HG03159 (cell line): ENCODE data around the gene UMPS.
"Not testable (repeated sequence)": the region's sequence is repeated elsewhere in the genome, so short reads cannot be mapped to it uniquely, and the experiment has no call there.

Experiments
- ATAC-seq: cut with Tn5 transposase; IDR thresholded peaks from one replicate; pipeline ENCODE4 v1.9.1; 2021; ENCODE audit warnings: mild to moderate bottlenecking, moderate library complexity; ENCODE audit not compliant: unreplicated experiment

Gene UMPS

GRCh38 chr3:124707223-124707622 is 23.0 kb upstream of the UMPS start:
- not testable (repeated sequence) for ATAC-seq

DNA sequence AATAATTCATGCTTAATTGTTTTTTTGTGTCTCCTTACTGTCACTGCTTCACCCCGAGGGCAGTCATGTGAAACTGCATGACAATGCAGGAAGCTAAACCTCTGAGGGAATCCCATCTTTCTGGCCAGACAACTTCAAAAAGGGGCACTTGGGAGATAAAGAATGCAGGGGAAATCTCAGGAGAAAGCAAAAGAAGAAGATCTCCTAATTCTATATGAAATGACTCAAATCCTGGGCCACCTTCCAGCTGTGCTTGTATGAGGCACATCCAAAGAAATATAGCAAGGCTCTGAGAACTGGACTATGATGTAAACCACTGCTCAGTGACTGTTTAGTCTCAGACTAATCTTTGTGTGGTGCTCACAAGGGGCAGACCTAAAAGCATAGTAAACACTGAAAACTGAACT is 22.6 kb upstream of the UMPS start:
- no peak for ATAC-seq

GRCh38 chr3:124714223-124714853 is 15.9 kb upstream of the UMPS start:
- ATAC-seq = no peak

- no peak for ATAC-seq
Observed at GRCh38 chr3:124722589-124722988, 7.7 kb upstream of the UMPS start.

DNA sequence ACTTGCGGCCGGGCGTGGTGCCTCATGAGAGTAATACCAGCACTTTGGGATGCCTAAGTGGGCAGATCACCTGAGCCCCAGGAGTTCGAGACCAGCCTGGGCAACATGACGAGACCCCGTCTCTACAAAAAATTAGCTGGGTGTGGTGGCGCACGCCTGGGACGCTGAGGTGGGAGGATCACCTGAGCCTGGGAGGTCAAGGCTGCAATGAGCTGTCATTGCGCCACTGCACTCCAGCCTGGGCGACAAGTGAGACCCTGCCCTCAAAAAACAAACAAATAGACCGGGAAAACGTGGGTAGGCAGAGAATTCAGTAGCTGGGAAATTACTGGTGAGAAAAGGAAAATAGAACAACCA is 667 bp downstream of the UMPS start:
- ATAC-seq = no peak

- ATAC-seq = no peak
Observed at GRCh38 chr3:124731760-124732159, 1.5 kb downstream of the UMPS start.

GRCh38 chr3:124741027-124741426 is 10.8 kb downstream of the UMPS start:
- no peak for ATAC-seq

GRCh38 chr3:124745756-124746155 is 15.5 kb downstream of the UMPS start:
- ATAC-seq = no peak

GRCh38 chr3:124747111-124747981 is 17.1 kb downstream of the UMPS start:
- ATAC-seq = no peak

GRCh38 chr3:124748560-124749198 is 18.4 kb downstream of the UMPS start:
- ATAC-seq = no peak

DNA sequence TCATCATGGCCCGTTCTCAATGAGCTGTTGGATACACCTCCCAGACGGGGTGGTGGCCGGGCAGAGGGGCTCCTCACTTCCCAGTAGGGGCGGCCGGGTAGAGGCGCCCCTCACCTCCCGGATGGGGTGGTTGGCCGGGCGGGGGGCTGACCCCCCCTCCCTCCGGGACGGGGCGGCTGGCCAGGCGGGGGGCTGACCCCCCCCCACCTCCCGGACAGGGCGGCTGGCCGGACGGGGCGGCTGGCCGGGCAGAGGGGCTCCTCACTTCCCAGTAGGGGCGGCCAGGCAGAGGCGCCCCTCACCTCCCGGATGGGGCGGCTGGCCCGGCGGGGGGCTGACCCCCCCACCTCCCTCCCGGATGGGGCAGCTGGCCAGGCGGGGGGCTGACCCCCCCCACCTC is 19.6 kb downstream of the UMPS start:
- not testable (repeated sequence) for ATAC-seq

DNA sequence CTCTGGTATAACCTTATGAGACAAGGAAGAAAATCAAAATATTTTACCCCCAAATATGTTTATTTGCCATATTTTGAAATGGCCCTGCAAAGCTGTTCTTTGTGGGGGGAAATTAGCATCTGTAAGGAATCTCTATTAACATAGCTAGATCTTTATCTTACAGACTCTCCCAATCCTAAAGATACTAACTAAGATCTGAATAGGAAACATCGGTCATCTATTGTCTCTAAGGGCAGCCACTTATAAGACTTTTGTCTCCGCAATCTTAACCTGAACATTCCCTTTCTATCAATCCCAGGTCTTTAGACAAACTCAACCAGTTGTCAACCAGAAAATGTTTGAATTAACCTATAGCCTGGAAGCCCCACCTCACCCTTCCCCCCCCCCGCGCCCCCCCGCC is 21.2 kb downstream of the UMPS start:
- ATAC-seq = no peak

- no peak for ATAC-seq
Observed at GRCh38 chr3:124752051-124752450, 21.8 kb downstream of the UMPS start.

- not testable (repeated sequence) for ATAC-seq
Observed at GRCh38 chr3:124757926-124758325, 27.7 kb downstream of the UMPS start.

- no peak for ATAC-seq
Observed at GRCh38 chr3:124758851-124759635, 28.8 kb downstream of the UMPS start.

- ATAC-seq = no peak
Observed at GRCh38 chr3:124759666-124760401, 29.6 kb downstream of the UMPS start.

GRCh38 chr3:124760601-124761000 is 30.3 kb downstream of the UMPS start:
- no peak for ATAC-seq

DNA sequence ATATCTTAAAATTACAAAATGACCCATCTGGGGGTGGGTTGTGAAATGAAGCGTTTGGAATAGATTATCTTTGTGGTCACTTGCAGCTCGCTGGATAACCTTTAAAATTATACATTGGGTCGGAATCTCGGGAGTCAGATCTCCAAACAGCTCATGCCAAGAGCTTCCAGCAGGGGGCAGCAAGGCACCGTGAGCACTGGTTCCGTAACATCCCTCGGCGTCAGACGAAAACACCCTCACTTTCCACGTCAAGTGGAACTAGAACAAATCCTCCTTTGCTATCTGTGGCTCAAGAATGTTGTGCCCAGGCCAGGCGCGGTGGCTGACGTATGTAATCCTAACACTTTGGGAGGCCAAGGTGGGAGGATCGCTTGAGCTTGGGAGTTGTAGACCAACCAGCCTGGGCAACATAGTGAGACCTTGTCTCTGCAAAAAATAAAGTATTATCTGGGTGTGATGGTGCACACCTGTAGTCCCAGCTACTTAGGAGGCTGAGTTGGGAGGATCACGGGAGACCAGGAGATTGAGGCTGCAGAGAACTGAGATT is 31.1 kb downstream of the UMPS start:
- no peak for ATAC-seq

DNA sequence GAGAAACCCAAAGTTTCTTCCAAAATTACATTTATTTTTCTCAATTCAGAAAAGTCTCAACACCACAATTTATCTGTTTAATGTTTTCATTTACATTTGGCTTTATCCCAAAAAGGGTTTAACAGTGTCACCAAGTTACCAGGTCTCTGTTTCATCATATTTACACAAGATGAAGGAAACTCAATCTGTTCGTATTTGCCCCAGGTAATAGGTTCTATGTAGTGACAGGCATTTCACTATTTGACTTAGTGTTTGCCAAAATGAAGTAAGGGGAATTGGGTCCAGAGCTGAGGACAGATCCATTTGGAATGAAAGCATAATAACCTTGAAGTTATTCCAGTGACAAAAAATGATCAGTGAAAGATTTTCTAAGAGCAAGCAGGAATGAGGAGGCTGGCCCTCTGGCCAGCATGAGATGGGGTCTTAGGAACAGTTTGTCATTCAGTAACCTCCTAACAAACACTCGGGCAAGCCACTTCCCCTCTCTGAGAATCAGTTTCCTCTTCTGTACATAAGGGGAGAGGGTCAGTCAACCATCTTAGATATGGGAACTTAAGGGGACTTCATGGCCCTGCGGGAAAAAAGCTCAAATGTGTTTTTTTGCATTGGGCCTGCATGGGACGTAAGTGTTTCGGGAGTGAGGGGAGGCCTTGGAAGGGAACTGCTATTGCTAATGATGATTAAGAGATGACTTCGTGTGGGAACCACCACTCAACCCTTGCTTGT is 31.8 kb downstream of the UMPS start:
- no peak for ATAC-seq

DNA sequence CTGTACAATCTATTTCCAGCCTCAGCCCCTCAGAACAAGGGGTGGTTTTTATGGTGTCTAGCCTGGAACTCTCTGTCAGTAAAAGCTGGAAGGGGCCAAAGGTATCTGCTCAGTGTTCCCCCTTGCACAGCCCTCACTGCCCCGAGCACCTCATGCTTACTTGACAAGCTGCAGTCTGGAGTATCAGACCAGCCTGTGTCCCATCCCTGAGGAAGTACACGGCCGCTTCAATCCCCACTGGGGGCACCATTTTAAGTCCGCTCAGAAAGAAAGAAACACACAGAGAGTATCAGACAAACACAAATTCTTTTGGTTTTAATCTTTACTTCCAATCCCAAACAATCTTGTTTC is 32.4 kb downstream of the UMPS start:
- ATAC-seq = no peak
